Trophoblast cell (in vitro differentiated cells and primary cell): ENCODE data around the gene PRTG.
"Not testable (repeated sequence)": the region's sequence is repeated elsewhere in the genome, so short reads cannot be mapped to it uniquely, and the experiment has no call there.

ENCODE experiments used
- DNase-seq, 2 donors: peaks; one replicate each; pipeline ENCODE4 v3.0.0-alpha.2; 2016
- H2AFZ ChIP-seq: 2 replicates; pipeline ENCODE4 v1.6.1; 2013; ENCODE audit warnings: low read length, moderate library complexity, mild to moderate bottlenecking; ENCODE audit not compliant: insufficient read depth, poor library complexity
- H2AK5ac ChIP-seq: 2 replicates; pipeline ENCODE4 v1.6.1; 2013; ENCODE audit warnings: mild to moderate bottlenecking, low read length
- H2BK120ac ChIP-seq: 2 replicates; pipeline ENCODE4 v1.6.1; 2013; ENCODE audit warnings: low read length, mild to moderate bottlenecking, moderate library complexity; ENCODE audit not compliant: insufficient read depth, poor library complexity
- H2BK12ac ChIP-seq: 2 replicates; pipeline ENCODE4 v1.6.1; 2013; ENCODE audit warnings: mild to moderate bottlenecking, low read length, moderate library complexity
- H2BK5ac ChIP-seq: 2 replicates; pipeline ENCODE4 v1.6.1; 2013; ENCODE audit warnings: low read length, low read depth, moderate library complexity, mild to moderate bottlenecking; ENCODE audit not compliant: poor library complexity
- H3K14ac ChIP-seq: 2 replicates; pipeline ENCODE4 v1.6.1; 2013; ENCODE audit warnings: mild to moderate bottlenecking, low read length
- H3K18ac ChIP-seq: 2 replicates; pipeline ENCODE4 v1.6.1; 2013; ENCODE audit warnings: mild to moderate bottlenecking, low read length
- H3K23ac ChIP-seq: 2 replicates; pipeline ENCODE4 v1.6.1; 2013; ENCODE audit warnings: low read length
- H3K27ac ChIP-seq: 2 replicates; pipeline ENCODE4 v1.5.1; 2013; ENCODE audit warnings: low read depth, mild to moderate bottlenecking, inconsistent platforms, low read length, moderate library complexity
- H3K27me3 ChIP-seq: 2 replicates; pipeline ENCODE4 v1.6.1; 2013; ENCODE audit warnings: inconsistent platforms, mild to moderate bottlenecking, low read length, moderate library complexity; ENCODE audit not compliant: insufficient read depth
- H3K36me3 ChIP-seq, 2 experiments: 1 replicate in 1 of 2; 2 replicates in 1 of 2; pipeline ENCODE4 v1.6.1; 2013; ENCODE audit warnings: low read length in 2 of 2, mild to moderate bottlenecking in 2 of 2, moderate library complexity in 1 of 2; ENCODE audit not compliant: insufficient read depth in 2 of 2, control insufficient read depth in 1 of 2
- H3K4ac ChIP-seq: 2 replicates; pipeline ENCODE4 v1.6.1; 2013; ENCODE audit warnings: low read depth, mild to moderate bottlenecking, low read length, moderate library complexity
- H3K4me1 ChIP-seq, 2 experiments: 1 replicate in 1 of 2; 2 replicates in 1 of 2; pipeline ENCODE4 v1.6.1; 2013; ENCODE audit warnings: low read length in 2 of 2, mild to moderate bottlenecking in 2 of 2, moderate library complexity in 1 of 2; ENCODE audit not compliant: insufficient read depth in 2 of 2, control insufficient read depth in 1 of 2
- H3K4me2 ChIP-seq: 2 replicates; pipeline ENCODE4 v1.6.1; 2013; ENCODE audit warnings: inconsistent platforms, mild to moderate bottlenecking, low read length, moderate library complexity
- H3K4me3 ChIP-seq: 2 replicates; pipeline ENCODE4 v1.5.1; 2013; ENCODE audit warnings: mild to moderate bottlenecking, low read depth, low read length, inconsistent platforms
- H3K79me1 ChIP-seq: one replicate; pipeline ENCODE4 v1.6.1; 2013; ENCODE audit warnings: low read length
- H3K79me2 ChIP-seq: 2 replicates; pipeline ENCODE4 v1.6.1; 2013; ENCODE audit warnings: low read length, mild to moderate bottlenecking; ENCODE audit not compliant: control insufficient read depth, insufficient read depth, poor library complexity
- H3K9ac ChIP-seq: 2 replicates; pipeline ENCODE4 v1.6.1; 2013; ENCODE audit warnings: mild to moderate bottlenecking, low read length
- H3K9me3 ChIP-seq: 2 replicates; pipeline ENCODE4 v1.6.1; 2013; ENCODE audit warnings: low read depth, mild to moderate bottlenecking, control low read depth, inconsistent platforms, low read length; ENCODE audit not compliant: insufficient read depth
- H4K12ac ChIP-seq: 2 replicates; pipeline ENCODE4 v1.6.1; 2013; ENCODE audit warnings: low read depth, mild to moderate bottlenecking, low read length, moderate library complexity
- H4K8ac ChIP-seq: 2 replicates; pipeline ENCODE4 v1.6.1; 2013; ENCODE audit warnings: low read depth, mild to moderate bottlenecking, low read length, moderate library complexity
- H4K91ac ChIP-seq: one replicate; pipeline ENCODE4 v1.6.1; 2013; ENCODE audit warnings: low read depth, mild to moderate bottlenecking, low read length, moderate library complexity
- WGBS: extraction: QIAGEN DNeasy Blood & Tissue Kit; methylation state at CpG from one replicate; pipeline ENCODE4 v1.1.7; 2013; ENCODE audit warnings: missing lambda C conversion rate; ENCODE audit not compliant: insufficient read length, insufficient coverage; ENCODE audit errors: extremely low coverage; 5-methylcytosine and 5-hydroxymethylcytosine counted together

PRTG gene

GRCh38 chr15:55764398-55764797, 21.4 kb upstream of the PRTG start:
- Histone ChIP-seq H3K23ac (no peak overlapping the region), H3K18ac (no peak overlapping the region), H3K4me3 (no peak overlapping the region), H3K79me2 (no peaks in the 10 kb centered on the region), H2BK12ac (no peak overlapping the region), H3K9me3 (no peaks in the 10 kb centered on the region), H4K8ac (no peak overlapping the region), H2AFZ (no peak overlapping the region), H3K4me2 (no peak overlapping the region), H4K91ac (no peak overlapping the region), H3K4ac (no peak overlapping the region), H3K79me1 (peaks cover 7% of the 10 kb centered on the region), H2BK120ac (no peak overlapping the region), H3K36me3 (no peaks in the 10 kb centered on the region), H4K12ac (no peak overlapping the region), H3K27ac (no peak overlapping the region), H2AK5ac (no peak overlapping the region), H2BK5ac (no peak overlapping the region), H3K27me3 (no peaks in the 10 kb centered on the region), H3K4me1 (peaks cover 2 to 4% of the 10 kb centered on the region in 2 experiments), H3K9ac (no peak overlapping the region), H3K14ac (no peak overlapping the region)
- no peak for DNase-seq
- no CpG with 5 or more reads among the region's 6 CpGs for WGBS

GRCh38 chr15:55758580-55758986, 15.6 kb upstream of the PRTG start:
- Histone ChIP-seq H3K14ac (no peak overlapping the region), H3K23ac (no peak overlapping the region), H2AK5ac (no peak overlapping the region), H2BK12ac (no peak overlapping the region), H3K9ac (no peak overlapping the region), H3K79me1 (peaks cover 1% of the 10 kb centered on the region), H2BK5ac (no peak overlapping the region), H4K12ac (no peak overlapping the region), H3K27ac (no peak overlapping the region), H3K9me3 (no peaks in the 10 kb centered on the region), H3K18ac (no peak overlapping the region), H3K4me2 (no peak overlapping the region), H4K8ac (no peak overlapping the region), H3K79me2 (no peaks in the 10 kb centered on the region), H2AFZ (no peak overlapping the region), H3K4me3 (no peak overlapping the region), H4K91ac (no peak overlapping the region), H3K27me3 (no peaks in the 10 kb centered on the region), H3K36me3 (no peaks in the 10 kb centered on the region), H3K4ac (no peak overlapping the region), H3K4me1 (peaks cover 0 to 2% of the 10 kb centered on the region in 2 experiments), H2BK120ac (no peak overlapping the region)
- WGBS = no CpG with 5 or more reads among the region's 13 CpGs
- DNase-seq = no peak

GRCh38 chr15:55753433-55753832, 10.5 kb upstream of the PRTG start:
- H2AFZ ChIP-seq, DNase-seq, H4K91ac ChIP-seq, H3K36me3 ChIP-seq, H4K12ac ChIP-seq, H3K4me2 ChIP-seq, H3K23ac ChIP-seq, H3K27ac ChIP-seq, H3K4me3 ChIP-seq, H2BK5ac ChIP-seq, H3K14ac ChIP-seq, H2BK12ac ChIP-seq, H3K9ac ChIP-seq, H3K18ac ChIP-seq, H4K8ac ChIP-seq, H2BK120ac ChIP-seq, H3K4me1 ChIP-seq, H3K79me1 ChIP-seq, H3K4ac ChIP-seq, H3K27me3 ChIP-seq, H3K9me3 ChIP-seq, H3K79me2 ChIP-seq, H2AK5ac ChIP-seq: not testable (repeated sequence)
- no CpG with 5 or more reads among the region's 5 CpGs for WGBS

- Histone ChIP-seq H2BK12ac (no peak overlapping the region), H3K4me3 (no peak overlapping the region), H3K23ac (no peak overlapping the region), H2AFZ (no peak overlapping the region), H3K79me2 (no peaks in the 10 kb centered on the region), H3K18ac (no peak overlapping the region), H4K8ac (no peak overlapping the region), H3K27me3 (no peaks in the 10 kb centered on the region), H3K4ac (no peak overlapping the region), H2BK5ac (no peak overlapping the region), H3K4me1 (no peaks in the 10 kb centered on the region), H2BK120ac (no peak overlapping the region), H3K14ac (no peak overlapping the region), H3K36me3 (no peaks in the 10 kb centered on the region), H3K27ac (no peak overlapping the region), H2AK5ac (no peak overlapping the region), H3K9ac (no peak overlapping the region), H3K4me2 (no peak overlapping the region), H4K91ac (no peak overlapping the region), H3K79me1 (no peaks in the 10 kb centered on the region), H4K12ac (no peak overlapping the region), H3K9me3 (no peaks in the 10 kb centered on the region)
- WGBS = no CpG with 5 or more reads among the region's 2 CpGs
- DNase-seq = no peak
Observed at GRCh38 chr15:55750706-55751105, 7.8 kb upstream of the PRTG start.
